ENCODE data around the gene KCNH1. TPM values are rescaled to one million over a fixed set of nuclear protein-coding genes. Genes with fewer than 3 reads are reported as not detected.
A peak's percentile ranks its signal among the peaks of the same experiment; 100 is the strongest.

KCNH1 gene
- total RNA-seq, 1 donor from 2014 or later = not detected

GRCh38 chr1:210655511-210655910 is 478.4 kb downstream of the KCNH1 start:
- CTCF ChIA-PET = no interaction called here
- Mint-ChIP-seq H3K27ac (no peak overlapping the region), H3K4me1 (no peaks in the 10 kb centered on the region), H3K4me3 (no peak overlapping the region), H3K36me3 (ENCODE audit: low read depth) (no peaks in the 10 kb centered on the region), H3K27me3 (no peaks in the 10 kb centered on the region), H3K9me3 (no peaks in the 10 kb centered on the region)
- TF ChIP-seq, protein P1, sequence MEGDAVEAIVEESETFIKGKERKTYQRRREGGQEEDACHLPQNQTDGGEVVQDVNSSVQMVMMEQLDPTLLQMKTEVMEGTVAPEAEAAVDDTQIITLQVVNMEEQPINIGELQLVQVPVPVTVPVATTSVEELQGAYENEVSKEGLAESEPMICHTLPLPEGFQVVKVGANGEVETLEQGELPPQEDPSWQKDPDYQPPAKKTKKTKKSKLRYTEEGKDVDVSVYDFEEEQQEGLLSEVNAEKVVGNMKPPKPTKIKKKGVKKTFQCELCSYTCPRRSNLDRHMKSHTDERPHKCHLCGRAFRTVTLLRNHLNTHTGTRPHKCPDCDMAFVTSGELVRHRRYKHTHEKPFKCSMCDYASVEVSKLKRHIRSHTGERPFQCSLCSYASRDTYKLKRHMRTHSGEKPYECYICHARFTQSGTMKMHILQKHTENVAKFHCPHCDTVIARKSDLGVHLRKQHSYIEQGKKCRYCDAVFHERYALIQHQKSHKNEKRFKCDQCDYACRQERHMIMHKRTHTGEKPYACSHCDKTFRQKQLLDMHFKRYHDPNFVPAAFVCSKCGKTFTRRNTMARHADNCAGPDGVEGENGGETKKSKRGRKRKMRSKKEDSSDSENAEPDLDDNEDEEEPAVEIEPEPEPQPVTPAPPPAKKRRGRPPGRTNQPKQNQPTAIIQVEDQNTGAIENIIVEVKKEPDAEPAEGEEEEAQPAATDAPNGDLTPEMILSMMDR (IDR thresholded peaks at IDR 0.05) = no peak
- no peak for DNase-seq
- intact Hi-C loops (cut with micrococcal nuclease) = no loop called here
- ATAC-seq (ENCODE audit: low read depth) = no peak
- POLR2A ChIA-PET = no interaction called here

- Mint-ChIP-seq H3K27ac (no peak overlapping the region), H3K9me3 (no peaks in the 10 kb centered on the region), H3K27me3 (no peaks in the 10 kb centered on the region), H3K4me1 (no peaks in the 10 kb centered on the region), H3K4me3 (no peak overlapping the region), H3K36me3 (ENCODE audit: low read depth) (no peaks in the 10 kb centered on the region)
- ChIA-PET CTCF (no interaction called here), POLR2A (no interaction called here)
- intact Hi-C loops (cut with micrococcal nuclease) = no loop called here
- DNase-seq (no peak), ATAC-seq (ENCODE audit: low read depth) (peak; percentile 25)
- TF ChIP-seq, protein P1 (IDR thresholded peaks at IDR 0.05) = no peak
These were observed 479.6 kb downstream of the KCNH1 start for GRCh38 chr1:210654176-210654981.

- Mint-ChIP-seq H3K27ac (no peak overlapping the region), H3K4me1 (no peaks in the 10 kb centered on the region), H3K36me3 (ENCODE audit: low read depth) (no peaks in the 10 kb centered on the region), H3K9me3 (no peaks in the 10 kb centered on the region), H3K4me3 (no peak overlapping the region), H3K27me3 (no peaks in the 10 kb centered on the region)
- TF ChIP-seq, protein P1 (IDR thresholded peaks at IDR 0.05) = no peak
- ATAC-seq (ENCODE audit: low read depth) (no peak), DNase-seq (no peak)
- intact Hi-C loops (cut with micrococcal nuclease) = no loop called here
- CTCF ChIA-PET = no interaction called here
- POLR2A ChIA-PET = no interaction called here
These were observed 480.2 kb downstream of the KCNH1 start for GRCh38 chr1:210653771-210654170.

GRCh38 chr1:210652329-210652954 is 481.5 kb downstream of the KCNH1 start:
- H3K9me3 Mint-ChIP-seq = no peaks in the 10 kb centered on the region
- DNase-seq (no peak), ATAC-seq (ENCODE audit: low read depth) (no peak)
- H3K27ac Mint-ChIP-seq = no peak overlapping the region
- ChIA-PET POLR2A (no interaction called here), CTCF (no interaction called here)
- TF ChIP-seq, protein P1 (IDR thresholded peaks at IDR 0.05) = no peak
- H3K4me1 Mint-ChIP-seq = no peaks in the 10 kb centered on the region
- no peaks in the 10 kb centered on the region for H3K36me3 Mint-ChIP-seq (ENCODE audit: low read depth)
- no peaks in the 10 kb centered on the region for H3K27me3 Mint-ChIP-seq
- no peak overlapping the region for H3K4me3 Mint-ChIP-seq
- intact Hi-C loops (cut with micrococcal nuclease) = no loop called here

GRCh38 chr1:210650403-210650802 is 483.5 kb downstream of the KCNH1 start:
- DNase-seq (no peak), ATAC-seq (ENCODE audit: low read depth) (no peak)
- H3K27ac Mint-ChIP-seq = no peak overlapping the region
- no peaks in the 10 kb centered on the region for H3K9me3 Mint-ChIP-seq
- ChIA-PET POLR2A (no interaction called here), CTCF (no interaction called here)
- H3K4me3 Mint-ChIP-seq = no peak overlapping the region
- H3K27me3 Mint-ChIP-seq = no peaks in the 10 kb centered on the region
- intact Hi-C loops (cut with micrococcal nuclease) = no loop called here
- H3K4me1 Mint-ChIP-seq = no peaks in the 10 kb centered on the region
- TF ChIP-seq, protein P1 (IDR thresholded peaks at IDR 0.05) = no peak
- H3K36me3 Mint-ChIP-seq (ENCODE audit: low read depth) = no peaks in the 10 kb centered on the region

Data from activated B cell treated with CpG ODN at 0.5 μM for 24 hours (primary cell).